Stimulated activated CD4-positive, alpha-beta T cell treated with anti-CD3 and anti-CD28 coated beads, Interleukin-12 subunit alpha, Interleukin-12 subunit beta, amount 100 ng/mL, for 4 hours (primary cell): ENCODE results near the gene CCDC77.

Experiments
- DNase-seq: peaks from one replicate; pipeline ENCODE4 v3.0.0-alpha.2; 2020

The CCDC77 gene

DNA sequence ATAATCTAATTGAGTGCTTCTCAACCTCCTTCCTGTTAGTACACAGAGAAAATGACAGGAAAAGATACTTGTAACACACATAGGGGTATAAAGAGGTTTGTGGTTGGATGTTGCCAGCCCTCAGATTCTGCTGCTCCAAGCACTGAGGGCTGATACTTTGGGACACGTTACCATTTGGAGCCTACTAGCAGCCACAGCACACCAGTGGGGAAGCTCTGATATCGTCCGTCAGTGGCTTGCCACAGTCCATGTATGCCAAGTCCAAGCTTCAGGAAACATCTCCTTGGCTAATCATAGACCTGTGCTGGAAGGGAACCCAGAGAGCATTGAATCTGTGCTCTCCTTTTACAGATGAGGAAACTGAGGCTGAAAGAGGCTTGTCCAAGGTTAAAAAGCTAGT lies 80.6 kb downstream of the CCDC77 start:
- DNase-seq, result no peak

DNA sequence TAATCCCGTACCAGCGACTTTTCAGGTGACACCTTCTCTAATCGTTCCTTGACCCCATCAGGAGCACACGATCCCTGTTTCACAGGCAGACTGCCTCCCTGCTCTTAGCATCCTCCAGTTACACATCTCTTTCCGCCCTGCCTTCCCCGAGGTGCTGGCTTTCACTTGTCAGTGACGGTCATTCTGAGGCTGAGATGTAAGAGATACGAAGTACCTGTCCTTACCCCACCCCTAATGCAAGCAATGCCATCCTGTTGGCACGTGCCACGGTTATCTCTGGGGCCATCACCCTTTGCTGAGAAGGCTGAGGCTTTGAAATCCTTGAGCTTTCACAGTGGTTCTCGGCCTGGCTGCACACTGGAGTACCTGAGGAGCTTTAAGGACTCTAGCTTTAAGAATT lies 82.7 kb downstream of the CCDC77 start:
- no peak for DNase-seq

DNA sequence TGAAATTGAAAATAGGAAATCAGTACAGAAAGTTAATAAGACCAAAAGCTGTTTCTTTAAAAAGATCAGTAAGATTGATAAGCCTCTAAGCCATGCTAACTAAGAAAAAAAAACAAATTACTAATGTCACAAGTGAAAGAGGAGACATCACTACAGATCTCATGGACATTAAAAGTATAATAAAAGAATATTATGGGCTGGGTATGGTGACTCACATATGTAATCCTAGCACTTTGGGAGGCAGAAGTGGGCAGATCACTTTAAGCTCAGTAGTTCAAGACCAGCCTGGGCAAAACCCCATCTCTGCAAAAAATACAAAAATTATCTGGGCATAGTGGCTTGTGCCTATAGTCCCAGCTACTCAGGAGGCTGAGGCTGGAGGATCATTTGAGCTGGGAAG lies 88.8 kb downstream of the CCDC77 start:
- DNase-seq, result no peak
